NCI-H187 (cell line): ENCODE measurements around the gene TBC1D10A.

Source experiments
- DNase-seq, 2 experiments: peaks; one replicate each; lab custom pipeline; 2025; lab: John Stamatoyannopoulos, UW

Gene TBC1D10A

DNA sequence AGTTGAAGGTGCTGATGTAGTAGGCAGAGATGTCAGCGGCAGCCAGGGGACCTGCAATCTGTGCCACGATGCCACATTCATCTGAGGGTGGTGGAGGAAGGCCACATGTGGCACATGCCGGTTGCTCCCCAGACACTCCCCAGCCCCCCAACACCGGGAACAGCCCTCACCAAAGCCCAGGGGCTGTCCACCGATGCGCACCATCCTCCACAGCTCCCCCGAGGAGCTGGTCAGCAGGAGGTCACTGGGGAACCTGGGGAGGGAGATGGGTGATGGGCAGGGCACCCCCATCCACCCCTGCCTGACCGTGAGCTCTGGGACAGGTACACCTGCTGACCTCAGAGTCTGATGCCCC is 40.9 kb downstream of the TBC1D10A start:
- no peak for DNase-seq

DNA sequence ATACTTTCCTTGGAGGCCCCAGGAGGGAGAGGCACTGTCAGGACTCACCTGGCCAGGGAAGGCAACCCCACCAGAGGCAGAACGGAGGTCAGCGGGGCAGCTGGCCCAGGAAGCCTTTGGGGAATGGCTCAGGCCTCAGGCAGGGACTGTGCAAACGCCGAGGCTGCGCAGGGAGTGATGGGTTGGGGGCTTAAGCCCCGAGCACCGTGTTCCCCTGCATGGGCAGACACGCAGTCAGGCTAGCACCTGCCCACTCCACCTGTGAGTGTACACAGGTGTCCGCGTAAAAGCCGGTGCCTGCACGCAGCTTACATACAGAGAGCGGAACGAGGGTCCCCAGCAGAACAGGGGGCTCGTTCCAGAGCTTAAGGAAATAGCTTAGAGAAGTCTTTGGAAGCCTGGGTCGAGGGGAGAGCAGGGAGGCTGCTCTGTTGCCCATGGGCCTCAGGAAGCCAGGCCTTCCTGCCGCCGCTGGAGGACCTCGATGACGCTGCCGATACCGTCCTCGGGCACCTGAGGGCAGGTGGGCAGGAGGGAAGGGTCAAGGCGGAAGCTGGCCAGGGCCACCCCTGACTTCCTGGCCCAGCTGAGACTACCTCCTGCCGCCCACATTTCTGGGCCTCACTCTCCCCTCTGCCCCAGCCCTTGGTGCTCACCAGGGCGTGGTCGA is 41.4 kb downstream of the TBC1D10A start:
- no peak for DNase-seq

DNA sequence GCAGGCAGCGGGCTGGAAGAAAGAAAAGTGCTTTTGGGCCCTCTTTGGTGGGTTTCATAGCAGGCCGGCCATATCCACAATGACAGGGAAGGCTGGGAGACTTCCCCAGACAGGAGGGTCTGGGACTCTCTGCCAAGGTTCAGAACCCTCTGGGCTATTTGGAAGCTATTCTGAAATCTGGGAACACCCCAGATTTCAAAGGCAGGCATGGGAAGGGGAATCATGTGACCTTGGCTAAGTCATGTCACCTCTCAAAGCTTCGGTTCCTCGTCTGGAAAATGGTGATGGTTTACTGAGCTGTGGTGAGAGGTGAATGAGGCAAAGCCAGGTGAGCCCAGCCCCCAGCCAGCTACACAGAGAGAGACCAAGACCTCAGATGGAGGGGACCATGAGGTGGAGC is 42.1 kb downstream of the TBC1D10A start:
- DNase-seq: no peak

- no peak for DNase-seq
Observed at GRCh38 chr22:30284172-30284571, 42.6 kb downstream of the TBC1D10A start.

DNA sequence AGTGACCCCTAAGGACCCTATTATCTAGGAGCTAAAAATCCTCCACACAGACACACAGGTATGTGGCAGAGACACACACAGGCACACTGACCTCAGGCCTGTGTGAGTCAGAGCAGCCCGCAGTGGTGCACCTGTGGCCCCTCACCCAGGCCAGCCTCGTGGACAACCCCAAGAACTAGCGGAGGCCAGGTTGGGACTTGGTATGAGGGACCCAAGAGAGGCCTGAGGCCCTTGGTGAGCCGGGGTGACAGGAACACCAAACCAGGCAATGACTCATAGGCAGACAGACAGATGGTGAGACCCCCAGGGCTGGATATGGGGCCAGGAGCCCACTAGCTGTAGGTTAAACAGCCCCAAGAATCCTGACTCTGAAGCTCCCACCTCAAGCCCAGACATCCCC is 43.4 kb downstream of the TBC1D10A start:
- no peak for DNase-seq

DNA sequence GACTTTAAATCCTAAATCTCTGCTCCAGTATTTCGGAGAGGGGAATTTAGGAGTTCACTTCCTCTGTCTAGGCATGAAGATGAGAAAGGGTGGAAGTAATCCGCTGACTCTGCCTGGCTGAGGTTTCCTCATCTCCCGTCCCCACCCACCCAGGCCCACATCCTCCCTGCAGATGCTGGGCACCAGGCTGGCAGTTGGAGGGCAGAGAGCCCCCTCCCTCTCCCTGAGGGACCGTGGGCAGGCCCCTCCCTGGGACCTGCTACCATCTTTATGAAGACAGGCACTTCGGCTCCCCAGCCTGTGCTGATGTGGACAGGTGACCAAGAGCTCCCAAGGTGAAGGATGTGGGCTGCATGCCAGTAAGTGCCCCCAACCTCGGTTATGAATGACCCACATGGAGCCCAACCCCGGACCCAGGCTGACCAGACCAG is 44.1 kb downstream of the TBC1D10A start:
- DNase-seq: no peak

DNA sequence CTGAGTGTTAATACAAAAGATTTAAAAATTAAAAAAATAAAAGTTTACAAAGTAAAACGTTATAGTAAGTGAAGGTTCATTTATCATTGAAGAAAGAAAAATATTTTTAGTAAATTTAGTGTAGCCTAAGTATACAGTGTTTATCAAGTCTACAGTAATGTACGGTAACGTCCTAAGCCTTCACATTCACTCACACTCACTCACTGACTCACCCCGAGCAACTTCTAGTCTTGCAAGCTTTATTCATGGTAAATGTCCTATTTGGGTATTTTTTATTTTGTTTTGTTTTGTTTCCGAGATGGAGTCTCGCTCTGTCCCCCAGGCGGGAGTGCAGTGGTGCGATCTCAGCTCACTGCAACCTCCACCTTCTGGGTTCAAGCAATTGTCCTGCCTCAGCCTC is 46.2 kb downstream of the TBC1D10A start:
- DNase-seq: no peak

- no peak for DNase-seq
Observed at GRCh38 chr22:30279932-30280331, 46.8 kb downstream of the TBC1D10A start.

- DNase-seq: no peak
Observed at GRCh38 chr22:30279046-30279788, 47.5 kb downstream of the TBC1D10A start.

- no peak for DNase-seq
Observed at GRCh38 chr22:30277547-30278344, 49.0 kb downstream of the TBC1D10A start.

DNA sequence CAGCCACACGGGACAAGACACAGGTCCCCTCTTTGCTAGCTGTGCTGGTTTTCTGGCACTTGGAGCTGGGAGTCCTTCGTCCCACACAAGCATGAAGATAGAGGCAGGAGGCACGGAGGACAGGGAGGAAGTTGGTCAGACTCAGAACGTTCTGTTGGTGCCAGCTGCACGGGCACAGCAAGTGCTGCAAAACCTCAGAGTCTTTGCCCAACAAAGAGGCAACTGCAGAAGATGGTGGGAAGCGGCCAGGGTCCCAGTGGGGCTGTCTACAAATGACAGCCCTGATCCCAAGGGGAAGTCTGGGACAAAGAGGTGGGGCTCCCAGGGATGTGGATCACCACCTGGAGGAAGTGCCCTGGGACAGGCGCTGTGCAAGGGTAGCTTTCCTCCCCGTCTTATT is 50.7 kb downstream of the TBC1D10A start:
- DNase-seq: no peak

- no peak for DNase-seq
Observed at GRCh38 chr22:30275625-30276024, 51.1 kb downstream of the TBC1D10A start.

DNA sequence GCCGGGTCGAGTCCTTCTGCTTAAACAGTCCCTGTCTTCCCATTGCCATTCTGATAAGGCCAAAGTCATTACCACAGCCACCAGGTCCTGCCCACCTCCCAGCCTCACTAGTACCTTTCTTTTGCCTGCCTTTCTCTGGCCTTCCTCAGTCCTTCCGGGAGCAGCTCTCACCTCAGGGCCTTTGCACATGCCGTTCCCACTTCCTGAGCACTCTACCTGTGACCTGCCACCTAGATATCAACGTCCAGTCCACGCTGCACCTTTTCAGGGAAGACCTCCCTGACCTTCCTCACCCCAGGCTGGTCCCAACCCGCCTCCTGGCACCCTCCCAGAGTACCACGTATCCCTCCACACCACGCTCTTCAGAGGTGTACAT is 52.3 kb downstream of the TBC1D10A start:
- no peak for DNase-seq

GRCh38 chr22:30273711-30274436 is 52.9 kb downstream of the TBC1D10A start:
- no peak for DNase-seq

GRCh38 chr22:30272781-30273601 is 53.8 kb downstream of the TBC1D10A start:
- DNase-seq: no peak

DNA sequence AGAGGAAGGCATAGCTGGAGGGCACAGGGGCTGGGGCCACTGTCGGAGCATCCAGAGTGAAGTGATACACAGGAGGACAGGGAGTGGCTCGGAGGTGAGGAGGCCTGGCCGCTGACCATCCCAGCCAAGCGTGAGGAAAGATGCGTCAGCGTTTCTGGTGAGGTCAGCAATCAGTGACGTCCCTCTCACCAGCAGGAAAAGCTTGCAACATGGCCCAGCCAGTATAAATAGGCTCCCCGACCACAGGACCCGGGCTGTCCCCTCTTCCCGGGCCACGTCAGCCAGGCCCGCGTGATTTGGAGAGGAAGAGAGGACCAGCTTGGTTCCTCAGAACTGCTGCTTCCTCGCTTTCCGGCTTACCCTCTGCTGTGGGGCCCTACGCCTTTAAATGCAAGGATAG is 55.9 kb downstream of the TBC1D10A start:
- no peak for DNase-seq

GRCh38 chr22:30268331-30268730 is 58.4 kb downstream of the TBC1D10A start:
- no peak for DNase-seq

DNA sequence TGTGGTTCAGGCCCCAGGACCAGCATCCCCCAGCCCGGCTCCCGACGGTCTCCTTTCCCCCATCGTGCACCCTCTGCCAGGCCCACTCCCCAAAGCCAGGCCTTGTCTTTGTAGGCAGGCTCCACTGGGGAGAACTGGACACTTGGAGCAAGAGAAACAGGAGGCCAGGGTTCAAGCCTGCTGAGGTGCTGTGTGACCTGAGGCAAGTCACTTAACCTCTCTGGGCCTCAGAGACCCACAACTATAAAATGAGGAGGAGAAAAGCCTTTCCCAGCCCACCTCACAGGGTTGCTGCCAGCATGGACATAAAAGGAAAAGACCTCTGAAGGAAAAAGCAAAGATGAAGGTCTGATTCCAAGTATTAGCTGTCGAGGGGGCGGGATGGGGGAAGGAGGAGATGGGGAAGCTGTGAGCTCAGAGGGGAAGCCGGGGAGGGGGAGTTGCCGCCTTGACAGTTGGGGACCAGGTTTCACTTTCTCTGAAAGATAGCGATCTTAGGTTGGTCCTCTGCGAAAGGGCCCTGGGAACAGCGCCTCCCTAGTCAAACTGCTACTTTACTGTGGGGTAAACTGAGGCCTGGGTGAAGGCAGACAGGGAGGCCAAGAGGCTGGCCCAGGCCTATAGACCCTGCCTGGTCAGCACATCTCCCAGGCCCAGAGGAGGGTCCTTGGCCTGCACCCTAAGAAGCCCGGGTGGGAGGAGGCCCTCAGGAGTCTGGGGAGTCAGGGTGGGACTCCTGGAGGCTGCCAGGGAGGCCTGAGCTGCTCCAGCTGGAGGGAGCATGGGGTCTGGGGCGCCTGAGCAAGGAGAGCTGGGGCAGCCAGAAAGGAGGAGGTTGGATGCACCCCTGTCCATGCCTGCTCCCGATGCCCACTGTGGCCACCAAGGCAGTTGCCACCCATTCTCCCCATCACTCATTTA is 59.1 kb downstream of the TBC1D10A start:
- no peak for DNase-seq

- no peak for DNase-seq
Observed at GRCh38 chr22:30266445-30267381, 60.0 kb downstream of the TBC1D10A start, which contains the start of gene OSM. Gene OSM, minus strand, starts transcription at chr22:30266851. Its CDS starts 52 bp downstream, at chr22:30266799.
